ENCODE measurements around the gene RNF214.
"Not testable (repeated sequence)": the region's sequence is repeated elsewhere in the genome, so short reads cannot be mapped to it uniquely, and the experiment has no call there.

DNA sequence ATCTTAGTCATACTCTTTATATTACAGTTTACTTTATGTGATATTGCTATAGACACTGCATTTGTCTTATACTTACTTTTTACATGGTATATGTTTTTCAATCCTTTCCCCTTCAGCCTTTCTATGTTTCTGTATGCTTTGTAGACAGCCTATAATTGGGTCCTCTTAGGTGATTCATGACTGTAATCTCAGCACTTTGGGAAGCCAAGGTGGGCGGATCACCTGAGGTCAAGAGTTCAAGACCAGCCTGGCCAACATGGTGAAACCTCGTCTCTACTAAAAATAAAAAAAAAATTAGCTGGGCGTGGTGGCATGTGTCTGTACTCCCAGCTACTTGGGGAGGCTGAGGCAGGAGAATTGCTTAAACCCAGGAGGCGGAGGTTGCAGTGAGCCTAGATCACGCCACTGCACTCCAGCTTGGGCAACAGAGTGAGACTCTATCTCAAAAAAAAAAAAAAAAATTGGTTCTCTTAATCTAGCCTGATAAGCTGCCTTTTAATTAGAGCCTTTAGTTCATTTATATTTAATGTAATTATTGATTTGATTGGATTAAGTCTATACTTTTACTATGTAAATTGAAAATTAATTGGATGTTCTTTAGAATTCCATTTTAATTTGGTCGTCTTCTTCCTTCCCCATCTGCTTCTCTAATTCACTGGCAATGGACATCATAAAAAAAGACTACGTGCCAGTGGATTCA, 32.3 kb downstream of the RNF214 start:
- TF ChIP-seq POLR2A, TAF1, POLR2AphosphoS5 (IDR thresholded peaks at IDR 0.05; ENCODE audit: low read depth, low read length): not testable (repeated sequence)
